DOHH2 (cell line): ENCODE data around the gene RAPH1.
"Not testable (repeated sequence)": the region's sequence is repeated elsewhere in the genome, so short reads cannot be mapped to it uniquely, and the experiment has no call there.

Experiments
- H3F3A ChIP-seq: fragments of 200-600 bp; sonication (generic), shearing (Covaris generic); 2 replicates; pipeline ENCODE4 v1.6.0; 2016; ENCODE audit warnings: antibody characterized with exemption, mild to moderate bottlenecking; ENCODE audit not compliant: control insufficient read depth, insufficient read depth
- H3K27ac ChIP-seq: fragments of 200-600 bp; sonication (generic); 2 replicates; pipeline ENCODE4 v1.5.1; 2014; ENCODE audit warnings: low read depth, mild to moderate bottlenecking, low read length, moderate library complexity
- H3K27me3 ChIP-seq: fragments of 200-600 bp; sonication (generic); 2 replicates; pipeline ENCODE4 v1.6.1; 2014; ENCODE audit warnings: mild to moderate bottlenecking, low read length, mixed read lengths; ENCODE audit not compliant: control insufficient read depth
- H3K36me3 ChIP-seq: fragments of 200-600 bp; sonication (generic); 2 replicates; pipeline ENCODE4 v1.6.1; 2014; ENCODE audit warnings: mild to moderate bottlenecking, low read length, moderate library complexity, mixed read lengths; ENCODE audit not compliant: control insufficient read depth
- H3K4me1 ChIP-seq: fragments of 200-600 bp; sonication (generic); 2 replicates; pipeline ENCODE4 v1.6.1; 2014; ENCODE audit warnings: mild to moderate bottlenecking, low read length, mixed read lengths; ENCODE audit not compliant: control insufficient read depth
- H3K4me2 ChIP-seq: fragments of 200-600 bp; sonication (generic); 2 replicates; pipeline ENCODE4 v1.6.0; 2014; ENCODE audit warnings: mild to moderate bottlenecking, low read length, moderate library complexity
- H3K4me3 ChIP-seq: fragments of 200-600 bp; sonication (generic); 2 replicates; pipeline ENCODE4 v1.5.1; 2014; ENCODE audit warnings: mild to moderate bottlenecking, low read length, mixed read lengths
- H3K79me2 ChIP-seq: fragments of 200-600 bp; sonication (generic); 2 replicates; pipeline ENCODE4 v1.6.1; 2014; ENCODE audit warnings: mild to moderate bottlenecking, low read length, mixed read lengths; ENCODE audit not compliant: control insufficient read depth
- H3K9me2 ChIP-seq: fragments of 200-600 bp; sonication (generic); replicated peaks from 2 replicates; pipeline ENCODE4 v1.6.1; 2014; ENCODE audit warnings: mild to moderate bottlenecking, low read length, mixed read lengths; ENCODE audit not compliant: control insufficient read depth
- H3K9me3 ChIP-seq: fragments of 200-600 bp; sonication (generic); 2 replicates; pipeline ENCODE4 v1.6.1; 2014; ENCODE audit warnings: antibody characterized with exemption, low read length, mixed read lengths; ENCODE audit not compliant: control insufficient read depth, insufficient read depth
- H4K20me1 ChIP-seq: fragments of 200-600 bp; sonication (generic); 2 replicates; pipeline ENCODE4 v1.6.0; 2014; ENCODE audit warnings: low read depth, mild to moderate bottlenecking, antibody characterized with exemption, low read length, moderate library complexity; ENCODE audit not compliant: control insufficient read depth, insufficient read depth
- CTCF ChIP-seq: fragments of 200-600 bp; sonication (generic); IDR thresholded peaks from one replicate; pipeline ENCODE4 v1.5.1; 2014; ENCODE audit warnings: antibody characterized with exemption, mild to moderate bottlenecking, low read depth, low read length; ENCODE audit not compliant: poor library complexity, severe bottlenecking
- EZH2phosphoT487 ChIP-seq: fragments of 200-600 bp; sonication (generic); IDR thresholded peaks from 2 replicates; pipeline ENCODE4 v1.6.1; 2017; ENCODE audit warnings: borderline replicate concordance, mild to moderate bottlenecking, antibody characterized with exemption, low read length, moderate library complexity, mixed read lengths

RAPH1 gene

GRCh38 chr2:203510256-203510940 is 24.7 kb downstream of the RAPH1 start:
- TF ChIP-seq EZH2phosphoT487 (no peak), CTCF (no peak)
- Histone ChIP-seq H3K79me2 (no peaks in the 10 kb centered on the region), H3F3A (no peaks in the 10 kb centered on the region), H3K36me3 (no peaks in the 10 kb centered on the region), H3K9me2 (no peaks in the 10 kb centered on the region), H3K4me3 (no peak overlapping the region), H3K4me2 (no peak overlapping the region), H4K20me1 (no peaks in the 10 kb centered on the region), H3K27me3 (peaks cover 3% of the 10 kb centered on the region; the same call in 1 of the 2 replicates), H3K4me1 (no peaks in the 10 kb centered on the region), H3K9me3 (no peaks in the 10 kb centered on the region), H3K27ac (no peak overlapping the region)

GRCh38 chr2:203503460-203503859 is 31.6 kb downstream of the RAPH1 start:
- peaks cover 16% of the 10 kb centered on the region for H3K4me1 ChIP-seq
- H3K36me3 ChIP-seq, H3K4me2 ChIP-seq, H3K79me2 ChIP-seq, H3F3A ChIP-seq, H4K20me1 ChIP-seq, H3K9me2 ChIP-seq, H3K4me3 ChIP-seq, H3K27ac ChIP-seq, H3K27me3 ChIP-seq, H3K9me3 ChIP-seq: not testable (repeated sequence)

GRCh38 chr2:203501873-203502272 is 33.2 kb downstream of the RAPH1 start:
- no peaks in the 10 kb centered on the region for H4K20me1 ChIP-seq
- no peaks in the 10 kb centered on the region for H3K9me3 ChIP-seq
- TF ChIP-seq EZH2phosphoT487: no peak
- TF ChIP-seq CTCF: no peak
- H3K27ac ChIP-seq: no peak overlapping the region
- H3K4me2 ChIP-seq: no peak overlapping the region
- H3K79me2 ChIP-seq: no peaks in the 10 kb centered on the region
- no peaks in the 10 kb centered on the region for H3F3A ChIP-seq
- H3K4me1 ChIP-seq: peaks cover 16% of the 10 kb centered on the region
- H3K9me2 ChIP-seq: no peaks in the 10 kb centered on the region
- H3K4me3 ChIP-seq: no peak overlapping the region
- no peaks in the 10 kb centered on the region for H3K27me3 ChIP-seq
- H3K36me3 ChIP-seq: no peaks in the 10 kb centered on the region

- H4K20me1 ChIP-seq: no peaks in the 10 kb centered on the region
- H3K4me1 ChIP-seq: peaks cover 16% of the 10 kb centered on the region
- TF ChIP-seq EZH2phosphoT487: no peak
- TF ChIP-seq CTCF: no peak
- no peaks in the 10 kb centered on the region for H3K9me2 ChIP-seq
- H3K27me3 ChIP-seq: no peaks in the 10 kb centered on the region
- no peaks in the 10 kb centered on the region for H3K79me2 ChIP-seq
- H3K27ac ChIP-seq: no peak overlapping the region
- no peaks in the 10 kb centered on the region for H3K36me3 ChIP-seq
- H3K9me3 ChIP-seq: no peaks in the 10 kb centered on the region
- H3K4me2 ChIP-seq: peak overlapping the region; percentile 48
- H3K4me3 ChIP-seq: peak overlapping the region; percentile 12
- no peaks in the 10 kb centered on the region for H3F3A ChIP-seq
Observed at GRCh38 chr2:203500951-203501350, 34.1 kb downstream of the RAPH1 start.
